ENCODE data around the gene LAG3.

LAG3 gene

GRCh38 chr12:6772726-6773589 lies 638 bp downstream of the LAG3 start:
- DNase-seq: no peak

GRCh38 chr12:6773590-6774351 lies 1.5 kb downstream of the LAG3 start:
- DNase-seq: no peak

- no peak for DNase-seq
Observed at GRCh38 chr12:6774499-6775062, 2.3 kb downstream of the LAG3 start.

GRCh38 chr12:6775185-6776174 lies 3.2 kb downstream of the LAG3 start:
- no peak for DNase-seq

GRCh38 chr12:6777386-6777785 lies 5.1 kb downstream of the LAG3 start:
- no peak for DNase-seq

- no peak for DNase-seq
Observed at GRCh38 chr12:6778217-6778573, 5.9 kb downstream of the LAG3 start.

GRCh38 chr12:6778574-6779550 lies 6.5 kb downstream of the LAG3 start:
- peak; percentile 97 for DNase-seq

- DNase-seq: no peak
Observed at GRCh38 chr12:6779708-6780432, 7.5 kb downstream of the LAG3 start.

GRCh38 chr12:6780573-6780972 lies 8.3 kb downstream of the LAG3 start:
- DNase-seq: no peak

GRCh38 chr12:6782119-6782518 lies 9.8 kb downstream of the LAG3 start:
- no peak for DNase-seq

GRCh38 chr12:6782850-6783566 lies 10.7 kb downstream of the LAG3 start:
- no peak for DNase-seq

GRCh38 chr12:6783828-6784227 lies 11.5 kb downstream of the LAG3 start:
- DNase-seq: no peak

- DNase-seq: no peak
Observed at GRCh38 chr12:6784296-6784695, 12.0 kb downstream of the LAG3 start.

- no peak for DNase-seq
Observed at GRCh38 chr12:6784761-6785160, 12.4 kb downstream of the LAG3 start.

- no peak for DNase-seq
Observed at GRCh38 chr12:6786416-6787094, 14.2 kb downstream of the LAG3 start.

- no peak for DNase-seq
Observed at GRCh38 chr12:6787309-6787708, 15.0 kb downstream of the LAG3 start.

- DNase-seq: peak; percentile 72
Observed at GRCh38 chr12:6788972-6789924, 16.9 kb downstream of the LAG3 start, which contains the start of gene CD4. CD4 (plus strand) TSS chr12:6789528; CDS start chr12:6800139, 10,611 bp downstream.

All from OCI-M1 (cell line).